ENCODE data around the gene HIP1.

DNA sequence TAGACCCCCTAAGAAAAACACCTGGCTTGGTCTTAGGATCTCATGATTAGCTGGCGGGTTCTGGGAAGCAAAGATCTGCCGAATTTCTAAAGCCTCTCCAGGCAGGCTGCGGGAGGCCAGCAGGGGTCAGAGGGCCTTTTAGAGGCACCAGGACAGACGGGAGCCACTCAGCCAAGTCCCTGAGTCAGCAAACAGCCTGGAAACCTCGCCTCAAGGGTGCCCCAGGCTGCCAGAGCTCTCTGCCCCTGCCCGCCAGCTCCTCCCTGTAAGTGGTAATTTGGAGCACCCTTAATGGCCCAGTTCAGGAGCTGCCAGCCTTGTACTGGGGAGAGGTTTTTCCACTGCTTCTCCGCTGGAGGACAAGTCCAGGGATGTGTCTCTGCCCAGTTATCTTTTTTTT, 88.7 kb downstream of the HIP1 start:
- no peak for TF ChIP-seq CTCF (IDR thresholded peaks at IDR 0.05; ENCODE audit: low read length)
- TF ChIP-seq EZH2 (IDR thresholded peaks at IDR 0.05; ENCODE audit: borderline replicate concordance, low read length): no peak
